ENCODE data around the gene AIF1L. TPM values are rescaled to one million over a fixed set of nuclear protein-coding genes. Genes with fewer than 3 reads are reported as not detected.
A peak's percentile ranks its signal among the peaks of the same experiment; 100 is the strongest.
"Not testable (repeated sequence)": the region's sequence is repeated elsewhere in the genome, so short reads cannot be mapped to it uniquely, and the experiment has no call there.

AIF1L gene
- total RNA-seq, 1 donor from 2014 or later: 22.8 TPM

- DNase-seq (peak; percentile 74), ATAC-seq (ENCODE audit: poor library complexity) (peak; percentile 63)
- intact Hi-C loops (cut with DNase I): no loop called here
Measured at GRCh38 chr9:131094622-131095021, 1.7 kb upstream of the AIF1L start.

- DNase-seq: no peak
- ATAC-seq (ENCODE audit: poor library complexity): no peak
- intact Hi-C loops (cut with DNase I): no loop called here
Measured at GRCh38 chr9:131095666-131096268, 564 bp upstream of the AIF1L start.

- DNase-seq (no peak), ATAC-seq (ENCODE audit: poor library complexity) (no peak)
- intact Hi-C loops (cut with DNase I): no loop called here
Measured at GRCh38 chr9:131097126-131097947, 1.0 kb downstream of the AIF1L start.

- DNase-seq (peak; percentile 73), ATAC-seq (ENCODE audit: poor library complexity) (peak; percentile 16)
- intact Hi-C loops (cut with DNase I): no loop called here
Measured at GRCh38 chr9:131097948-131098278, 1.6 kb downstream of the AIF1L start.

GRCh38 chr9:131098391-131099101 lies 2.2 kb downstream of the AIF1L start:
- no peak for DNase-seq
- no peak for ATAC-seq (ENCODE audit: poor library complexity)
- intact Hi-C loops (cut with DNase I): no loop called here

DNA sequence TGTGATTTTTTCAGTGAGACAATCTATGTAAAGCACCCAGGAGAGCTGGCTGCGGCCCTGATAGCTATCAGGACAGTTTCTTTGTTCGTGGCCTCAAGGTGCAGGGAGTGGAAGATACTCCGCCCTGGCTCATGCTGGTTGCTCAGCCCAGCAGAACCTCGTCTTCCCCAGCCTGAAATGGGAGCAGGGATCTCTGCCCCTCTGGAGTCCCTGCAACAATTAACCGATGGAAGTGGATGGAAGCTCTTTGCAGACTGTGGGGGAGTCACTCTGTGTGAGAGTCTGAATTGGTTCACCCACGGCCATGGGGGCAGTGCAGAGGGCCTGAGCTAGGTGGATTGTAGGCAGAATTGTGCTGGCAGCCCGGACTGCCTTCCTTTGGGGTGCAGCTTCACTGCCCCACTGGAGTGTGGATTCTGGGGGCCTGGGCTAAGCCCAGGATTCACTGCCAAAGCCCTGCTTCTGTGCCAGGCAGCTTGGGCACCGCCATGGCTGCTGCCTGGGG lies 2.8 kb downstream of the AIF1L start:
- DNase-seq (no peak), ATAC-seq (ENCODE audit: poor library complexity) (no peak)
- intact Hi-C loops (cut with DNase I): no loop called here

DNA sequence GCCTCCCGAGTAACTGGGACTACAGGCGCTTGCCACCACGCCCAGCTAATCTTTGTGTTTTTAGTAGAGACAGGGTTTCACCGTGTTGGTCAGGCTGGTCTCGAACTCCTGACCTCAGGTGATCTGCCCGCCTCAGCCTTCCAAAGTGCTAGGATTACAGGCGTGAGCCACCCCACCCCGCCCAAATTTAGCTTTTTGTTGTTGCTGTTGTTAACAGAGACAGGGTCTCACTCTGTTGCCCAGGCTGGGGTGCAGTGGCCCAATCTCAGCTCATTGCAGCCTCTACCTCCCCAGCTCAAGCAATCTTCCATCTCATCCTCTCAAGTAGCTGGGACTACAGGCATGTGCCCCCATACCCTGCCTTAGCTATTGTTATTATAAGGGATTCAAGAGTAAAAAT lies 3.5 kb downstream of the AIF1L start:
- intact Hi-C loops (cut with DNase I); ATAC-seq (ENCODE audit: poor library complexity); DNase-seq: not testable (repeated sequence)

DNA sequence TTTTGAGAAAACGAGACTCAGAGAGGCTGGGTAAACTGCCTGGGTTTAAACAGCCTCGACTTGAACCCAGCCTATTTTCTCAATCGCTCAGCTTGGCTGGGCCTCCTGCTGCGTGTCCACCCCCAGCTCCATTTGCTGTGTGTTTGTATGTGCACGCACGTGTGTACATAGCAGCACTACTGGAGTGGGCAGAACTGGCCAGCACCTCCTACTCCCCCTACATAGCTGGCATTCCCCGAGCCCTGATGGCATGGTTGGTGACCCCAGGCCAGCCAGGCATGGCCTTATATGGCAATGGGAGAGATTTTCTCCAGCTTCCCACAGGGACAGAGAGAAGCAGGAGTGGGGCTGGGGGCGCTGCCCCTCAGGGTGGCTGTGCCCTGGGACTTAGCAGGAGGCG lies 4.1 kb downstream of the AIF1L start:
- intact Hi-C loops (cut with DNase I): no loop called here
- DNase-seq (no peak), ATAC-seq (ENCODE audit: poor library complexity) (no peak)

DNA sequence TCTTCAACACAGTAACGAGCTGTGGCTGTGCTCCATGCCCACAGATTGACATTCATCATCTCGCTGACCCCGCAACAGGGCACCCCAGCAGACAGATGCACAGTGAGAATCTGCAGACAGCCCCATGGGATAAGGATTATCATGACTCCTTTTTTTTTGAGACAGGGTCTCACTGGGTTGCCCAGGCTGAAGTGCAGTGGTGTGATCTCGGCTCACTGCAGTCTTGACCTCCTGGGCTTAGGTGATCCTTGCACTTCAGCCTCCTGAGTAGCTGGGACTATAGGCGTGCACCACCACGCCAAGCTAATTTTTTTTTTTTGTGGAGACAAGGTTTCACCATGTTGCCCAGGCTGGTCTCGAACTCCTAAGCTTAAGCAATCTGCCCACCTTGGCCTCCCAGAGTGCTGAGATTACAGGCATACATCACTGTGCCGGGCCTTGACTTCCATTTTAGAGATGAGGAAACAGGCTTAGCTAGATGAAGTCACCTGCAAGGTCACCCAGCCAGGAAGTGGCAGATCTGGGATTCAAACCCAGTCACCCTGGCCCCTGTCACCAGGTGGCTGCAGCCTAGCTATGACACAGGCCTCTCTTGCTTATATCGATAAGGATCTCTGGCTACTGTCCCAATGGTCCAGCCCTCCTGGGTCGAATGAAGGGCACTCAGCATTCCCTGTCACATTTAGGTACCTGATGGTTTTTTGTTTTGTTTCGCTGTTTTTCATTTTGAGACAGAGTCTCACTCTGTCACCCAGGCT lies 5.1 kb downstream of the AIF1L start:
- DNase-seq (no peak), ATAC-seq (ENCODE audit: poor library complexity) (no peak)
- intact Hi-C loops (cut with DNase I): no loop called here

- no peak for ATAC-seq (ENCODE audit: poor library complexity)
- no peak for DNase-seq
- intact Hi-C loops (cut with DNase I): no loop called here
Measured at GRCh38 chr9:131103024-131103423, 6.7 kb downstream of the AIF1L start.

GRCh38 chr9:131103535-131103934 lies 7.2 kb downstream of the AIF1L start:
- ATAC-seq (ENCODE audit: poor library complexity) (no peak), DNase-seq (no peak)
- intact Hi-C loops (cut with DNase I): no loop called here

GRCh38 chr9:131104016-131104740 lies 7.8 kb downstream of the AIF1L start:
- ATAC-seq (ENCODE audit: poor library complexity) (no peak), DNase-seq (no peak)
- intact Hi-C loops (cut with DNase I): no loop called here

- ATAC-seq (ENCODE audit: poor library complexity) (no peak), DNase-seq (no peak)
- intact Hi-C loops (cut with DNase I): no loop called here
Measured at GRCh38 chr9:131105952-131106351, 9.6 kb downstream of the AIF1L start.

DNA sequence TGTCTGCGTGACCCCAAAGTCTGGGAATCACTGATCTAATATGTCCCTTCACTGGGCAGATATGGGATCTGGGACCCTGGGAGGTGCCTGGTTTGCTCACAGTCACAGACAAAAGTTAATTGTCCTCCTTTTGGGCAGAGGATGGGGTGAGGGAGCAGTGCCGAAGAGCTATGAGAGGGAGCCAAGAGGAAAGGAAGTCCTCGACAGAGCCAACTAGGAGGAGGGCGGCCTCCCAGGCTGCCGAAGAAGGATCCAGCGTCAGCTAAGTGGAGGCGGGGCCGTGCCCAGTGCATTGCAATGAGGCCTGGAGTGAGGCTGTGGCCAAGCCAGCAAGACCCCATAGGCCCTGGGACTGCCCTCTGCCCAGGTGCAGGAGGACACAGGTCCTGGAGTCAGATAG lies 11.4 kb downstream of the AIF1L start:
- intact Hi-C loops (cut with DNase I): no loop called here
- ATAC-seq (ENCODE audit: poor library complexity) (peak; percentile 67), DNase-seq (peak; percentile 72)

DNA sequence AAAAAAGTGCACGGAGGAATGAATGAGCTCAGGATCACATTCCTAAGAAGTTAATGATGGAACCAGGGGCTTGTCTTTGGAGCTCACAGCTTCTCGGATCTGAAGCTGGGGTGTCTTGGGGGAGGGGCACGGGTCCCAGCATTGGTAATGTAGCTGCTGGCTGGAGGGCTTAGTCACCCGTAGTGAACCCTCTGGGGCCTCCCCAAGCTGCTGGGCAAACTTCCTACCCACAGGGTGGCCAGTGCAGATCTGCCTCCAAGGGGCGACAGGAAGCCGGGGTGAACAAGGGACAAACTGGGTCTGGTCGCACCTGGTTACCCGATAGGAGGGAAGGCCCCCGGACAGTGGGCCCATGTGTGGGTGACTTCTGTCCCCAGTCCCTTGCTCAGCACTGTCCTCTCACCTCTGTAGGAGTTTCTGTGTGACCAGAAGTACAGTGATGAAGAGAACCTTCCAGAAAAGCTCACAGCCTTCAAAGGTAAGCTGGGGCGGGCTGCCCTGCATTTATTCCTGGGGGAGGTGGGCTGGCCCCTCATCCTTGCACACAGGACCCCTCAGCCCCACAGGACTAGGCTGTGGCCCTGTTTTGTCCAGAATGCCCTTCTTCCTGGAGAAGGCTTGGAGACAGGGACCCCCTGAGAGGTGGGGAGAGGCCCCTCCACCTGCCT lies 15.0 kb downstream of the AIF1L start:
- no peak for DNase-seq
- ATAC-seq (ENCODE audit: poor library complexity): no peak
- intact Hi-C loops (cut with DNase I): no loop called here

DNA sequence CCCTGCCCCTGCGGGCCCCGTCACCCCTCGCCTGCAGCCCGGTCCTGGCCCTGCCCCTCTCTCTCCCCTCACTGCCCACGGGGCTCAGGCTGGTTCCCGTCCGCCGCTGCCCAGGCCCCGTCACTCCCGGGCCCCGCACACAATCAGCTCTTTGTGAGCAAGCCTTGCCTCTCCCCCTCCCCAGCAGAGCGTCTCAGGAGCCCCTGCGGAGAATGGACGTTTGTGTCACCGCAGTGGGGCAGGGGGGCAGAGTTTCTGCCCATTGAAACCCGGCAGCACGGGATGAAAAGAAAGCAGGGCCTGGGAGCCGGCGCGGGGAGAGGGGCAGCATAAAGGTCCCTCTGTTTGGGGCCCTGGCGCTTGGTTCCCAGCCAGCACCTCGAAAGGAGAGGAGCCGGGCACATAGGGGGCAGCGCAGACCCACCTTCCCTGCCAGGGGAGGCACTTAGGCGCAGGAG lies 15.6 kb downstream of the AIF1L start:
- DNase-seq (no peak), ATAC-seq (ENCODE audit: poor library complexity) (no peak)
- intact Hi-C loops (cut with DNase I): no loop called here

GRCh38 chr9:131112374-131113154 lies 16.2 kb downstream of the AIF1L start:
- no peak for DNase-seq
- no peak for ATAC-seq (ENCODE audit: poor library complexity)
- intact Hi-C loops (cut with DNase I): no loop called here
